Vagina (tissue), 2 donors: ENCODE measurements around the gene BTAF1. TPM values are rescaled to one million over a fixed set of nuclear protein-coding genes. Genes with fewer than 3 reads are reported as not detected.

Experiments
- DNase-seq, 2 donors: peaks; one replicate each; pipeline ENCODE4 v3.0.0-alpha.2; 2017; ENCODE audit errors: extremely low spot score in 2 of 2
- H3K27ac ChIP-seq: fragments of 200-600 bp; sonication (generic); one replicate; pipeline ENCODE4 v1.5.1; 2019
- H3K27me3 ChIP-seq: fragments of 200-600 bp; sonication (generic); one replicate; pipeline ENCODE4 v1.5.1; 2019
- H3K36me3 ChIP-seq, 2 donors: fragments of 200-600 bp; sonication (generic); one replicate each; pipeline ENCODE4 v1.5.1; 2017 to 2019
- H3K4me1 ChIP-seq: fragments of 200-600 bp; sonication (generic); one replicate; pipeline ENCODE4 v1.5.1; 2019
- H3K4me3 ChIP-seq, 2 donors: fragments of 200-600 bp; sonication (generic); 1 replicate in 1 of 2; 2 replicates in 1 of 2; pipeline ENCODE4 v1.5.1; 2016 to 2019
- H3K9me3 ChIP-seq: fragments of 200-600 bp; sonication (generic); one replicate; pipeline ENCODE4 v1.5.1; 2019
- CTCF ChIP-seq, 3 experiments: fragments of 450-650 bp in 2 of 3; fragments of 200-600 bp in 1 of 3; sonication (generic) in 1 of 3; IDR thresholded peaks; one replicate each; pipeline ENCODE4 v1.5.1; 2017 to 2019; ENCODE audit warnings: antibody characterized with exemption in 3 of 3, mild to moderate bottlenecking in 2 of 3, moderate library complexity in 2 of 3
- POLR2A ChIP-seq, 2 donors: fragments of 450-650 bp; IDR thresholded peaks; one replicate each; pipeline ENCODE4 v1.6.1; 2017; ENCODE audit warnings: antibody characterized with exemption in 2 of 2, mild to moderate bottlenecking in 2 of 2, moderate library complexity in 2 of 2
- POLR2AphosphoS5 ChIP-seq, 2 donors: sonication (generic); formaldehyde crosslinking; IDR thresholded peaks; one replicate each; pipeline ENCODE4 v1.9.0; 2017; ENCODE audit warnings: antibody characterized with exemption in 2 of 2, mild to moderate bottlenecking in 2 of 2, low read depth in 1 of 2; ENCODE audit not compliant: insufficient read depth in 1 of 2
- intact Hi-C: fragments of 100-400 bp; cut with DNase I; formaldehyde crosslinking; loops from one replicate; pipeline ENCODE4 v1.15.1; 2023
- total RNA-seq: library from RNA; depleted of rRNA; stranded (reverse); fragments of >200 nt; gene quantifications from one replicate; pipeline ENCODE4 v1.2.3, GENCODE V29; 2016

BTAF1 gene
- total RNA-seq, 1 donor from 2014 or later, result 41.0 TPM

- no peak for TF ChIP-seq POLR2AphosphoS5 (IDR thresholded peaks at IDR 0.05; ENCODE audit: insufficient read depth in 1 of 2, low read depth in 1 of 2)
- no peak for TF ChIP-seq CTCF (IDR thresholded peaks at IDR 0.05)
- no peak for TF ChIP-seq POLR2A (IDR thresholded peaks at IDR 0.05)
- Histone ChIP-seq H3K27me3 (no peaks in the 10 kb centered on the region), H3K9me3 (no peaks in the 10 kb centered on the region), H3K27ac (peak overlapping the region; percentile 58), H3K36me3 (no peaks in the 10 kb centered on the region), H3K4me1 (peaks cover 31% of the 10 kb centered on the region), H3K4me3 (peak overlapping the region in 1 of 2 donors; percentile 15)
- intact Hi-C loops, result no loop called here
- DNase-seq, result no peak
These were observed 39.8 kb upstream of the BTAF1 start for GRCh38 chr10:91883549-91884444.

DNA sequence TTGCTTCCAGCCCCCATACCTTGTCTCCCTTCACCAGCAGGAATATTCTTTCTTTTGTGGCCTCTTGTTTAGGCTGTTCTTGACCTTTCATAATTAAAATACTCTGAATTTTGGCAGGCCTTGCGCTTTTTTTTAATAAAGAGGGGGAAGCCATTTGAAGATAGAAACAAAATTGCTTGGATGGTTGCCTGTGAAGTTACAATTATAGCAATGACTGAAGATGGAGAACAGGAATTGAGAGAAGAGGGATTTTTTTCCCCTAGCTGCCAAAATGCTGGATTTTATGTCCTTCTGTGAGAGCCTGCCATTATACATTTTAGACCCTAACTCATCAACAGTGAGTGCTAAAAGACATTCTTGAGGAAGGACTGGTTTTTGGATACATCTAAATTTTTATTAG, 39.0 kb upstream of the BTAF1 start:
- Histone ChIP-seq H3K4me1 (peaks cover 31% of the 10 kb centered on the region), H3K27me3 (no peaks in the 10 kb centered on the region), H3K27ac (no peak overlapping the region), H3K4me3 (no peak overlapping the region), H3K36me3 (no peaks in the 10 kb centered on the region), H3K9me3 (no peaks in the 10 kb centered on the region)
- no peak for DNase-seq
- intact Hi-C loops, result no loop called here
- TF ChIP-seq POLR2AphosphoS5 (IDR thresholded peaks at IDR 0.05; ENCODE audit: insufficient read depth in 1 of 2, low read depth in 1 of 2) (no peak), POLR2A (IDR thresholded peaks at IDR 0.05) (no peak), CTCF (IDR thresholded peaks at IDR 0.05) (no peak)

- intact Hi-C loops, result no loop called here
- Histone ChIP-seq H3K9me3 (no peaks in the 10 kb centered on the region), H3K36me3 (no peaks in the 10 kb centered on the region), H3K27ac (no peak overlapping the region), H3K4me1 (peaks cover 31% of the 10 kb centered on the region), H3K27me3 (no peaks in the 10 kb centered on the region), H3K4me3 (no peak overlapping the region)
- TF ChIP-seq POLR2AphosphoS5 (IDR thresholded peaks at IDR 0.05; ENCODE audit: insufficient read depth in 1 of 2, low read depth in 1 of 2), result no peak
- TF ChIP-seq CTCF (IDR thresholded peaks at IDR 0.05), result no peak
- no peak for TF ChIP-seq POLR2A (IDR thresholded peaks at IDR 0.05)
- no peak for DNase-seq
These were observed 38.0 kb upstream of the BTAF1 start for GRCh38 chr10:91885362-91886079.

GRCh38 chr10:91886954-91887271, 36.7 kb upstream of the BTAF1 start:
- no peak for DNase-seq
- Histone ChIP-seq H3K27me3 (no peaks in the 10 kb centered on the region), H3K9me3 (no peaks in the 10 kb centered on the region), H3K4me1 (peaks cover 31% of the 10 kb centered on the region), H3K27ac (peak overlapping the region; percentile 15), H3K36me3 (no peaks in the 10 kb centered on the region), H3K4me3 (peak overlapping the region; percentile 52 to 55)
- intact Hi-C loops, result no loop called here
- TF ChIP-seq CTCF (IDR thresholded peaks at IDR 0.05), result no peak
- no peak for TF ChIP-seq POLR2AphosphoS5 (IDR thresholded peaks at IDR 0.05; ENCODE audit: insufficient read depth in 1 of 2, low read depth in 1 of 2)
- TF ChIP-seq POLR2A (IDR thresholded peaks at IDR 0.05), result no peak
